ENCODE measurements around the gene SPSB1. TPM values are rescaled to one million over a fixed set of nuclear protein-coding genes. Genes with fewer than 3 reads are reported as not detected.
"Not testable (repeated sequence)": the region's sequence is repeated elsewhere in the genome, so short reads cannot be mapped to it uniquely, and the experiment has no call there.

Gene SPSB1
- total RNA-seq, 2 experiments from 2014 or later, result 17.4 to 18.0 TPM

GRCh38 chr1:9299571-9300541 is 7.2 kb downstream of the SPSB1 start:
- peaks cover 36% of the 10 kb centered on the region for H3K4me1 Mint-ChIP-seq
- H3K4me3 Mint-ChIP-seq, H3K27me3 Mint-ChIP-seq, DNase-seq, H3K27ac Mint-ChIP-seq, H3K9me3 Mint-ChIP-seq, POLR2A ChIA-PET: not testable (repeated sequence)
- H3K36me3 Mint-ChIP-seq (ENCODE audit: low read depth), result peaks cover 18% of the 10 kb centered on the region
- CTCF ChIA-PET, result interaction anchor here (0.7 to 1.0 kb wide), 2 partner anchors 33 to 195 kb away, joined by 3 read pairs; no protein-coding TSS in a partner anchor

- peaks cover 18% of the 10 kb centered on the region for H3K36me3 Mint-ChIP-seq (ENCODE audit: low read depth)
- no peaks in the 10 kb centered on the region for H3K9me3 Mint-ChIP-seq
- no peak overlapping the region for H3K4me3 Mint-ChIP-seq
- no peaks in the 10 kb centered on the region for H3K27me3 Mint-ChIP-seq
- DNase-seq, result no peak
- POLR2A ChIA-PET, result no interaction called here
- H3K4me1 Mint-ChIP-seq, result peaks cover 34% of the 10 kb centered on the region
- CTCF ChIA-PET, result no interaction called here
- H3K27ac Mint-ChIP-seq, result no peak overlapping the region
Measured at GRCh38 chr1:9300573-9300972, 7.9 kb downstream of the SPSB1 start.

GRCh38 chr1:9302745-9303524 is 10.2 kb downstream of the SPSB1 start:
- CTCF ChIA-PET, result no interaction called here

GRCh38 chr1:9303916-9304315 is 11.2 kb downstream of the SPSB1 start:
- CTCF ChIA-PET, result no interaction called here
- Mint-ChIP-seq H3K4me1 (peaks cover 27% of the 10 kb centered on the region), H3K27ac (no peak overlapping the region), H3K4me3 (no peak overlapping the region), H3K36me3 (ENCODE audit: low read depth) (peaks cover 5% of the 10 kb centered on the region), H3K27me3 (no peaks in the 10 kb centered on the region), H3K9me3 (no peaks in the 10 kb centered on the region)
- no peak for DNase-seq
- POLR2A ChIA-PET, result no interaction called here

More at GRCh38 chr1:9302745-9303524, 10.2 kb downstream of the SPSB1 start:
- POLR2A ChIA-PET, result no interaction called here
- Mint-ChIP-seq H3K4me1 (peaks cover 25% of the 10 kb centered on the region), H3K36me3 (ENCODE audit: low read depth) (peaks cover 5% of the 10 kb centered on the region), H3K27me3 (no peaks in the 10 kb centered on the region), H3K27ac (no peak overlapping the region), H3K9me3 (no peaks in the 10 kb centered on the region), H3K4me3 (no peak overlapping the region)
- no peak for DNase-seq

- DNase-seq, result no peak
- no peak overlapping the region for H3K4me3 Mint-ChIP-seq
- H3K9me3 Mint-ChIP-seq, result no peaks in the 10 kb centered on the region
- no peak overlapping the region for H3K27ac Mint-ChIP-seq
- H3K4me1 Mint-ChIP-seq, result peaks cover 25% of the 10 kb centered on the region
- peaks cover 2% of the 10 kb centered on the region for H3K36me3 Mint-ChIP-seq (ENCODE audit: low read depth)
- CTCF ChIA-PET, result no interaction called here
- POLR2A ChIA-PET, result no interaction called here
- no peaks in the 10 kb centered on the region for H3K27me3 Mint-ChIP-seq
Measured at GRCh38 chr1:9305216-9305615, 12.5 kb downstream of the SPSB1 start.

GRCh38 chr1:9306006-9306405 is 13.3 kb downstream of the SPSB1 start:
- no peak overlapping the region for H3K4me3 Mint-ChIP-seq
- ChIA-PET CTCF (interaction anchor here (1.1 kb wide), 2 partner anchors 11 to 16 kb away, joined by 3 read pairs; no protein-coding TSS in a partner anchor), POLR2A (no interaction called here)
- H3K27me3 Mint-ChIP-seq, result no peaks in the 10 kb centered on the region
- H3K9me3 Mint-ChIP-seq, result no peaks in the 10 kb centered on the region
- no peaks in the 10 kb centered on the region for H3K36me3 Mint-ChIP-seq (ENCODE audit: low read depth)
- no peak overlapping the region for H3K27ac Mint-ChIP-seq
- peaks cover 17% of the 10 kb centered on the region for H3K4me1 Mint-ChIP-seq
- DNase-seq, result no peak

- Mint-ChIP-seq H3K4me3 (no peak overlapping the region), H3K9me3 (no peaks in the 10 kb centered on the region), H3K36me3 (ENCODE audit: low read depth) (no peaks in the 10 kb centered on the region), H3K4me1 (peaks cover 10% of the 10 kb centered on the region), H3K27me3 (no peaks in the 10 kb centered on the region), H3K27ac (no peak overlapping the region)
- CTCF ChIA-PET, result interaction anchor here (0.7 kb wide), 1 partner anchor 10 kb away, joined by 3 read pairs; no protein-coding TSS in a partner anchor
- POLR2A ChIA-PET, result no interaction called here
- no peak for DNase-seq
Measured at GRCh38 chr1:9307303-9307702, 14.6 kb downstream of the SPSB1 start.

GRCh38 chr1:9308236-9308785 is 15.6 kb downstream of the SPSB1 start:
- Mint-ChIP-seq H3K27me3 (no peaks in the 10 kb centered on the region), H3K4me3 (no peak overlapping the region), H3K36me3 (ENCODE audit: low read depth) (no peaks in the 10 kb centered on the region), H3K27ac (no peak overlapping the region), H3K9me3 (no peaks in the 10 kb centered on the region), H3K4me1 (peaks cover 7% of the 10 kb centered on the region)
- DNase-seq, result no peak
- ChIA-PET CTCF (interaction anchor here (0.6 kb wide), 1 partner anchor 379 kb away, joined by 4 read pairs; no protein-coding TSS in a partner anchor), POLR2A (no interaction called here)

GRCh38 chr1:9309080-9309479 is 16.4 kb downstream of the SPSB1 start:
- no peak overlapping the region for H3K27ac Mint-ChIP-seq
- ChIA-PET CTCF (interaction anchor here (0.6 kb wide), 1 partner anchor 378 kb away, joined by 4 read pairs; no protein-coding TSS in a partner anchor), POLR2A (no interaction called here)
- no peak for DNase-seq
- peaks cover 14% of the 10 kb centered on the region for H3K4me1 Mint-ChIP-seq
- no peaks in the 10 kb centered on the region for H3K36me3 Mint-ChIP-seq (ENCODE audit: low read depth)
- no peaks in the 10 kb centered on the region for H3K9me3 Mint-ChIP-seq
- H3K4me3 Mint-ChIP-seq, result no peak overlapping the region
- H3K27me3 Mint-ChIP-seq, result no peaks in the 10 kb centered on the region

GRCh38 chr1:9309991-9310390 is 17.3 kb downstream of the SPSB1 start:
- no peaks in the 10 kb centered on the region for H3K36me3 Mint-ChIP-seq (ENCODE audit: low read depth)
- H3K4me1 Mint-ChIP-seq, result peaks cover 23% of the 10 kb centered on the region
- no peak overlapping the region for H3K27ac Mint-ChIP-seq
- no peak overlapping the region for H3K4me3 Mint-ChIP-seq
- H3K9me3 Mint-ChIP-seq, result no peaks in the 10 kb centered on the region
- ChIA-PET POLR2A (no interaction called here), CTCF (interaction anchor here (0.6 to 2.0 kb wide), 2 partner anchors 43 to 148 kb away, joined by 3 to 5 read pairs; no protein-coding TSS in a partner anchor)
- no peaks in the 10 kb centered on the region for H3K27me3 Mint-ChIP-seq
- no peak for DNase-seq

- H3K4me3 Mint-ChIP-seq, result no peak overlapping the region
- POLR2A ChIA-PET, result no interaction called here
- no peak for DNase-seq
- CTCF ChIA-PET, result interaction anchor here (2.0 kb wide), 1 partner anchor 44 kb away, joined by 5 read pairs; no protein-coding TSS in a partner anchor
- no peaks in the 10 kb centered on the region for H3K36me3 Mint-ChIP-seq (ENCODE audit: low read depth)
- H3K9me3 Mint-ChIP-seq, result no peaks in the 10 kb centered on the region
- peaks cover 33% of the 10 kb centered on the region for H3K4me1 Mint-ChIP-seq
- H3K27ac Mint-ChIP-seq, result no peak overlapping the region
- no peaks in the 10 kb centered on the region for H3K27me3 Mint-ChIP-seq
Measured at GRCh38 chr1:9311029-9311428, 18.3 kb downstream of the SPSB1 start.

- ChIA-PET POLR2A (no interaction called here), CTCF (interaction anchor here (2.0 kb wide), 1 partner anchor 44 kb away, joined by 5 read pairs; no protein-coding TSS in a partner anchor)
- no peak overlapping the region for H3K4me3 Mint-ChIP-seq
- H3K9me3 Mint-ChIP-seq, result no peaks in the 10 kb centered on the region
- DNase-seq, result no peak
- H3K4me1 Mint-ChIP-seq, result peaks cover 37% of the 10 kb centered on the region
- H3K36me3 Mint-ChIP-seq (ENCODE audit: low read depth), result no peaks in the 10 kb centered on the region
- no peaks in the 10 kb centered on the region for H3K27me3 Mint-ChIP-seq
- H3K27ac Mint-ChIP-seq, result no peak overlapping the region
Measured at GRCh38 chr1:9311479-9311878, 18.8 kb downstream of the SPSB1 start.

- ChIA-PET CTCF (no interaction called here), POLR2A (no interaction called here)
- Mint-ChIP-seq H3K9me3 (no peaks in the 10 kb centered on the region), H3K4me3 (no peak overlapping the region), H3K27me3 (no peaks in the 10 kb centered on the region), H3K36me3 (ENCODE audit: low read depth) (no peaks in the 10 kb centered on the region), H3K27ac (no peak overlapping the region), H3K4me1 (peaks cover 42% of the 10 kb centered on the region)
- no peak for DNase-seq
Measured at GRCh38 chr1:9312168-9312720, 19.6 kb downstream of the SPSB1 start.

Measured in activated CD4-positive, alpha-beta memory T cell treated with anti-CD3 and anti-CD28 coated beads, Interleukin-2, amount 10 ng/mL, durations not matched to agents 7 days and 5 days (primary cell).